ENCODE measurements around the gene G0S2. TPM values are rescaled to one million over a fixed set of nuclear protein-coding genes. Genes with fewer than 3 reads are reported as not detected.

Gene G0S2
- total and polyA plus RNA-seq, 2 of the 8 experiments (the other 6 are each of a cell fraction or from before 2014, with no cell fraction given), result 1.0 to 1.7 TPM

DNA sequence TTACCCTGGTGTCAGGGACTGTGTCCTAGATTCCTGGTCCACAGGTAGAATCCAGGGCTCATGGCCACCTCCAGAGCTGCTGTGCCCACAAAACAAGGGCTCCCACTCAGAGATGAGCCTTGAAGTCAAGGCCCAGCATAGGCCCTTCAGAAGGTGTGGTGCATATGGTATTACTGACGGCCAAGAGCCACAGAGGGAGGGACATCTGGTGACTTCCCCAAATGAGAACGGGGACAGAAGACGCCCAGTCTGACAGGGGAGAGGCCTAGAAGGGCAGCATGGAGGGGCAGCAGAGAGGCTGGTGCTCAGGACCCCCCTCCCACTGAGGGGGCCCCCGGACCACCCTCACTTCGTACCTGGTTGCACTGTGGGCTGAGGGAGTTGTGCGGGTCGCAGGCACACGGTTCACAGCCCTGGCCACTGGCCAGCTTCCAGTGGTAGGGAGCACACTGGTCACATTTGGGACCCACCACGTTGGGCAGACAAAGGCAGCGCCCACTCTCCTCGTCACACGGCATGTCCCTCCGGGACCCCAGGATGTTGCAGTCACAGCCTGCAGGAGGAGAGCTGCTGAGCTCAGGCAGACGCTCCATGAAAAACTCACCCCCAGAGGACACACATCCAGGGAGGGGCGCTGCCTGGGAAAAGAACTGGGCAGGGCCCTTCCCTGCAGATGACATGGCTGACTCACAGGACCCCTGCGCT is 48.0 kb upstream of the G0S2 start (continued):
- TF ChIP-seq, protein P1, sequence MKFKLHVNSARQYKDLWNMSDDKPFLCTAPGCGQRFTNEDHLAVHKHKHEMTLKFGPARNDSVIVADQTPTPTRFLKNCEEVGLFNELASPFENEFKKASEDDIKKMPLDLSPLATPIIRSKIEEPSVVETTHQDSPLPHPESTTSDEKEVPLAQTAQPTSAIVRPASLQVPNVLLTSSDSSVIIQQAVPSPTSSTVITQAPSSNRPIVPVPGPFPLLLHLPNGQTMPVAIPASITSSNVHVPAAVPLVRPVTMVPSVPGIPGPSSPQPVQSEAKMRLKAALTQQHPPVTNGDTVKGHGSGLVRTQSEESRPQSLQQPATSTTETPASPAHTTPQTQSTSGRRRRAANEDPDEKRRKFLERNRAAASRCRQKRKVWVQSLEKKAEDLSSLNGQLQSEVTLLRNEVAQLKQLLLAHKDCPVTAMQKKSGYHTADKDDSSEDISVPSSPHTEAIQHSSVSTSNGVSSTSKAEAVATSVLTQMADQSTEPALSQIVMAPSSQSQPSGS (IDR thresholded peaks at IDR 0.05; ENCODE audit: low read length), result no peak
- TF ChIP-seq SIX5 (IDR thresholded peaks at IDR 0.05; ENCODE audit: low read depth, low read length) (no peak), CREB1 (IDR thresholded peaks at IDR 0.05) (no peak), CBX8 (IDR thresholded peaks at IDR 0.05; ENCODE audit: borderline replicate concordance, low read depth, low read length) (no peak)

All from H1 (cell line).